HepG2 (cell line): ENCODE results near the gene MED13. TPM values are rescaled to one million over a fixed set of nuclear protein-coding genes. Genes with fewer than 3 reads are reported as not detected.

Experiments
- ATF1 ChIP-seq: IDR thresholded peaks from 2 replicates; pipeline ENCODE4 v1.6.1; 2016; ENCODE audit warnings: mild to moderate bottlenecking, control low read depth
- CENPX ChIP-seq: sonication (generic); formaldehyde crosslinking; IDR thresholded peaks from 2 replicates; pipeline ENCODE4 v1.9.0; 2021; ENCODE audit warnings: mild to moderate bottlenecking, missing genetic modification reagents, moderate library complexity
- GPN1 ChIP-seq: sonication (generic); formaldehyde crosslinking; IDR thresholded peaks from 2 replicates; pipeline ENCODE4 v1.5.1; 2020; ENCODE audit warnings: missing genetic modification reagents, borderline replicate concordance
- HHEX ChIP-seq: IDR thresholded peaks from 2 replicates; pipeline ENCODE4 v1.6.1; 2016; ENCODE audit warnings: control low read depth
- HNRNPLL ChIP-seq: fragments of 200-400 bp; formaldehyde crosslinking; IDR thresholded peaks from 2 replicates; pipeline ENCODE4 v1.6.1; 2017; ENCODE audit warnings: mild to moderate bottlenecking, low read depth, low read length; ENCODE audit not compliant: poor library complexity, severe bottlenecking
- LCORL ChIP-seq, 2 experiments: fragments of 450-650 bp in 1 of 2; sonication (generic) in 1 of 2; formaldehyde crosslinking in 1 of 2; IDR thresholded peaks; 2 replicates each; pipeline versions ENCODE4 v1.5.0 to v1.6.1; 2017 to 2020; ENCODE audit warnings: antibody characterized with exemption in 1 of 2, missing genetic modification reagents in 1 of 2
- PAF1 ChIP-seq: IDR thresholded peaks from 2 replicates; pipeline ENCODE4 v1.6.1; 2016; ENCODE audit warnings: missing genetic modification reagents, missing compliant biosample characterization
- PAX8 ChIP-seq: sonication (generic); formaldehyde crosslinking; IDR thresholded peaks from 2 replicates; pipeline ENCODE4 v1.8.0; 2022; ENCODE audit warnings: mild to moderate bottlenecking, missing genetic modification reagents, borderline replicate concordance
- STAG1 ChIP-seq: sonication (generic); formaldehyde crosslinking; IDR thresholded peaks from 2 replicates; pipeline ENCODE4 v1.4.0; 2020; ENCODE audit warnings: missing genetic modification reagents
- ZFAT ChIP-seq: sonication (generic); formaldehyde crosslinking; conservative IDR thresholded peaks from 2 replicates; pipeline ENCODE4 v1.8.1; 2023; ENCODE audit warnings: missing genetic modification reagents, inconsistent platforms
- ZIK1 ChIP-seq: sonication (generic); formaldehyde crosslinking; IDR thresholded peaks from 2 replicates; pipeline ENCODE4 v1.5.0; 2020; ENCODE audit warnings: mild to moderate bottlenecking, low read depth, missing genetic modification reagents, borderline replicate concordance
- ZKSCAN1 ChIP-seq: fragments of 150-350 bp; IDR thresholded peaks from 2 replicates; pipeline ENCODE4 v1.6.1; 2014; ENCODE audit warnings: low read length
- ZKSCAN8 ChIP-seq: IDR thresholded peaks from 2 replicates; pipeline ENCODE4 v1.6.1; 2016; ENCODE audit warnings: borderline replicate concordance, missing genetic modification reagents, missing compliant biosample characterization
- ZMYM4 ChIP-seq: sonication (generic); formaldehyde crosslinking; IDR thresholded peaks from 2 replicates; pipeline ENCODE4 v1.8.1; 2023; ENCODE audit warnings: mild to moderate bottlenecking, missing genetic modification reagents
- ZNF260 ChIP-seq: sonication (generic); formaldehyde crosslinking; IDR thresholded peaks from 2 replicates; pipeline ENCODE4 v1.4.0; 2020; ENCODE audit warnings: missing genetic modification reagents, low read depth, mild to moderate bottlenecking, borderline replicate concordance
- ZNF275 ChIP-seq: sonication (generic); formaldehyde crosslinking; IDR thresholded peaks from 2 replicates; pipeline ENCODE4 v1.8.0; 2022; ENCODE audit warnings: missing genetic modification reagents, mild to moderate bottlenecking, inconsistent platforms, borderline replicate concordance
- ZNF367 ChIP-seq: sonication (generic); formaldehyde crosslinking; IDR thresholded peaks from 2 replicates; pipeline ENCODE4 v1.4.0; 2020; ENCODE audit warnings: missing genetic modification reagents, borderline replicate concordance
- ZNF484 ChIP-seq: sonication (generic); formaldehyde crosslinking; IDR thresholded peaks from 2 replicates; pipeline ENCODE4 v1.5.1; 2020; ENCODE audit warnings: mild to moderate bottlenecking, low read depth, missing genetic modification reagents, borderline replicate concordance
- ZNF674 ChIP-seq: sonication (generic); formaldehyde crosslinking; IDR thresholded peaks from 2 replicates; pipeline ENCODE4 v1.5.0; 2020; ENCODE audit warnings: low read depth, mild to moderate bottlenecking, missing genetic modification reagents
- ZNF773 ChIP-seq: sonication (generic); formaldehyde crosslinking; IDR thresholded peaks from 2 replicates; pipeline ENCODE4 v1.4.0; 2020; ENCODE audit warnings: missing genetic modification reagents, borderline replicate concordance
- ZNF883 ChIP-seq: sonication (generic); formaldehyde crosslinking; IDR thresholded peaks from 2 replicates; pipeline ENCODE4 v1.5.1; 2020; ENCODE audit warnings: mild to moderate bottlenecking, missing genetic modification reagents; ENCODE audit errors: not compliant biosample characterization
- ZSCAN21 ChIP-seq: sonication (generic); formaldehyde crosslinking; IDR thresholded peaks from 2 replicates; pipeline ENCODE4 v1.8.0; 2022; ENCODE audit warnings: mild to moderate bottlenecking, missing genetic modification reagents, moderate library complexity, borderline replicate concordance
- ZXDC ChIP-seq: sonication (generic); formaldehyde crosslinking; IDR thresholded peaks from 2 replicates; pipeline ENCODE4 v1.5.0; 2020; ENCODE audit warnings: mild to moderate bottlenecking, missing genetic modification reagents
- polyA plus RNA-seq, 8 experiments: library from polyadenylated mRNA; depleted of rRNA in 3 of 8; stranded (reverse) in 7 of 8; unstranded in 1 of 8; fragments of >200 nt; fragmentation: Illumina TruSeq in 4 of 8; extraction: Trizol in 4 of 8; gene quantifications; 2 replicates each; pipeline versions ENCODE4 v1.2.1 to v1.2.3, GENCODE V29; 2011 to 2016; ENCODE audit warnings: low read depth in 4 of 8, missing spikeins in 1 of 8, mixed read lengths in 1 of 8; ENCODE audit not compliant: insufficient read depth in 1 of 8
- total RNA-seq, 5 experiments: library from RNA; depleted of rRNA; stranded (reverse); fragments of >200 nt; fragmentation: Illumina TruSeq; extraction: Trizol; gene quantifications; 2 replicates each; pipeline ENCODE4 v1.2.3, GENCODE V29; 2016; ENCODE audit warnings: low read depth in 1 of 5

MED13 gene
- total and polyA plus RNA-seq, 2 of the 13 experiments (the other 11 are each of a cell fraction or from before 2014, with no cell fraction given): 27.4 to 69.1 TPM

DNA sequence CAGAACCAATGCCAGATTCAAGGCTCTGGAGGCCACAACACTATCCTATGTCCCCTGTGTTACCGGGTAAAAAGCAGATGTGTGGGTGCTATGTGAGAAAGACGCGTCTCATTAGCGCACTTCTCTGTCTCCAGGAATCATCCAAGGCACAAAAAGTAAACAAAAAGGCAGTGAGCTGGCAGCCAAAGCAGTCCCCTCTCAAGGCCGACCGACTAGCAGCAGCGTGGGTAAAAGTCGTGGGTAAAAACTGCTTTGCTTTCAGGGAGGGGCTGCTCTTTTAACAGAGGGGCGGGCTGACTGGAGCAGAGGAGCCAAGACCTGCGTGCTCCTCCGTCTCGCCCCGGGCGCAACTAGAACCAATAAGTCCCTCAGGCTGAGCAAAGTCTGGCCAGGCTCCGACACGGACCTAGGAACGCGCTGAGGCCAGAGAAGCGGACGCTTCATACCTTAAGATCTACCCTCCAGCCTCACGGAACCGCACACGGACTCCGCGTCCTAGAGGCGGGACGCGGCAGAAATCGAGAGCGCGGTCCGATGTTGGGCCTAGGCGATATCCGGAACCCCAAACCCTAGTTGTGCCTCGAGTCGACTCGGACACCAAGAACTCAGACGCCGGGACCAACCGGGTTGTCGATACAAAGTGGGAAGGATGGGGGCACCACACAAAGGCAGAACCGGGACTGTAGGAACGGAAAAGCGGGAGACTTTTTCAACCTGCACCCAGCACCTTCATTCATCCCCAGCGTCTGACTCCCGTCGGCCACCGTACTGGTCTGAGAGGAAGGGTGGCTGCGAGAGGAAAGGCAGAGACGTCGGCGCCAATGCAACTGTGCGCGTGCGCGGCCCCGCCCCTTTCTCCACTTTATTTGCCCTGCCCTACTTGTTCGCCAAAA is 137.6 kb downstream of the MED13 start, which contains the start of gene INTS2 (continued):
- TF ChIP-seq HNRNPLL: peak; percentile 68
- TF ChIP-seq ZNF260 (CRISPR knock-in tag): no peak
- no peak for TF ChIP-seq ATF1 (CRISPR knock-in tag)
- TF ChIP-seq ZIK1 (CRISPR knock-in tag): peak; percentile 93; the same call in 1 of the 2 replicates
- TF ChIP-seq PAX8 (CRISPR knock-in tag): peak; percentile 93; the same call in 1 of the 2 replicates
- TF ChIP-seq ZXDC: peak; percentile 95
- TF ChIP-seq ZNF367 (CRISPR knock-in tag): no peak; the same call in 1 of the 2 replicates
- TF ChIP-seq PAF1 (CRISPR knock-in tag): no peak
- no peak for TF ChIP-seq ZKSCAN8 (CRISPR knock-in tag)
- no peak for TF ChIP-seq ZFAT (CRISPR knock-in tag)
- no peak for TF ChIP-seq ZNF674 (CRISPR knock-in tag)
- peak; percentile 84 for TF ChIP-seq GPN1 (CRISPR knock-in tag)
- peak; percentile 60; the same call in 1 of the 2 replicates for TF ChIP-seq ZKSCAN1
- peak; percentile 76; the same call in 1 of the 2 replicates for TF ChIP-seq ZNF773
- TF ChIP-seq ZNF883: peak; percentile 96
- peak; percentile 89 for TF ChIP-seq ZNF275
- TF ChIP-seq STAG1 (CRISPR knock-in tag): peak; percentile 9; the same call in 1 of the 2 replicates
- no peak for TF ChIP-seq CENPX (CRISPR knock-in tag)
- peak; percentile 97 for TF ChIP-seq ZMYM4 (CRISPR knock-in tag)
- TF ChIP-seq HHEX (CRISPR knock-in tag): no peak
- no peak for TF ChIP-seq LCORL (IDR thresholded peaks at IDR 0.05)
- TF ChIP-seq LCORL (CRISPR knock-in tag; IDR thresholded peaks at IDR 0.05): no peak
- TF ChIP-seq ZSCAN21 (CRISPR knock-in tag): peak; percentile 37; the same call in 1 of the 2 replicates
- TF ChIP-seq ZNF484: no peak
